ENCODE results near the gene PHETA1. TPM values are rescaled to one million over a fixed set of nuclear protein-coding genes. Genes with fewer than 3 reads are reported as not detected.
A peak's percentile ranks its signal among the peaks of the same experiment; 100 is the strongest.

Gene PHETA1
- total and polyA plus RNA-seq, 11 donors, result 12.8 to 48.7 (median 24.5) TPM

- H3K27ac ChIP-seq, result peak overlapping the region in 1 of 12 donors; percentile 83
- DNase-seq (no peak), ATAC-seq (no peak)
- no peak for TF ChIP-seq POLR2A (IDR thresholded peaks at IDR 0.05)
- no peak for TF ChIP-seq CTCF (IDR thresholded peaks at IDR 0.05)
- WGBS, 4 donors, result 68 to 77% (median 72%) methylated on average over 8 to 9 of the region's 9 CpGs
- no peak overlapping the region for H3K4me3 ChIP-seq
- H3K36me3 ChIP-seq, result peaks cover 0 to 21% (median 8%) of the 10 kb centered on the region in 9 donors
- H3K4me1 ChIP-seq, result peaks cover 10 to 47% (median 27%) of the 10 kb centered on the region in 12 donors
- no peaks in the 10 kb centered on the region for H3K27me3 ChIP-seq
- intact Hi-C loops (cut with DNase I), result no loop called here
- no peaks in the 10 kb centered on the region for H3K9me3 ChIP-seq
Observed at GRCh38 chr12:111360325-111360930, 8.5 kb downstream of the PHETA1 start.

GRCh38 chr12:111359914-111360276 is 9.0 kb downstream of the PHETA1 start:
- Histone ChIP-seq H3K36me3 (peaks cover 0 to 21% (median 8%) of the 10 kb centered on the region in 9 donors), H3K27me3 (no peaks in the 10 kb centered on the region), H3K9me3 (no peaks in the 10 kb centered on the region), H3K4me1 (peaks cover 10 to 42% (median 26%) of the 10 kb centered on the region in 12 donors), H3K4me3 (no peak overlapping the region), H3K27ac (no peak overlapping the region)
- DNase-seq (no peak), ATAC-seq (no peak)
- no peak for TF ChIP-seq POLR2A (IDR thresholded peaks at IDR 0.05)
- no peak for TF ChIP-seq CTCF (IDR thresholded peaks at IDR 0.05)
- WGBS, 4 donors, result 71 to 79% (median 73%) methylated on average over 5 of the region's 5 CpGs
- intact Hi-C loops (cut with DNase I), result no loop called here

- peaks cover 10 to 37% (median 25%) of the 10 kb centered on the region in 12 donors for H3K4me1 ChIP-seq
- DNase-seq, result no peak
- peaks cover 0 to 20% (median 8%) of the 10 kb centered on the region in 9 donors for H3K36me3 ChIP-seq
- ATAC-seq, result no peak
- intact Hi-C loops (cut with DNase I), result no loop called here
- no peak overlapping the region for H3K27ac ChIP-seq
- 65 to 71% (median 70%) methylated on average over 11 of the region's 11 CpGs for WGBS, 4 donors
- no peak overlapping the region for H3K4me3 ChIP-seq
- TF ChIP-seq CTCF (IDR thresholded peaks at IDR 0.05) (no peak), POLR2A (IDR thresholded peaks at IDR 0.05) (no peak)
- no peaks in the 10 kb centered on the region for H3K27me3 ChIP-seq
- H3K9me3 ChIP-seq, result no peaks in the 10 kb centered on the region
Observed at GRCh38 chr12:111359231-111359913, 9.5 kb downstream of the PHETA1 start.

DNA sequence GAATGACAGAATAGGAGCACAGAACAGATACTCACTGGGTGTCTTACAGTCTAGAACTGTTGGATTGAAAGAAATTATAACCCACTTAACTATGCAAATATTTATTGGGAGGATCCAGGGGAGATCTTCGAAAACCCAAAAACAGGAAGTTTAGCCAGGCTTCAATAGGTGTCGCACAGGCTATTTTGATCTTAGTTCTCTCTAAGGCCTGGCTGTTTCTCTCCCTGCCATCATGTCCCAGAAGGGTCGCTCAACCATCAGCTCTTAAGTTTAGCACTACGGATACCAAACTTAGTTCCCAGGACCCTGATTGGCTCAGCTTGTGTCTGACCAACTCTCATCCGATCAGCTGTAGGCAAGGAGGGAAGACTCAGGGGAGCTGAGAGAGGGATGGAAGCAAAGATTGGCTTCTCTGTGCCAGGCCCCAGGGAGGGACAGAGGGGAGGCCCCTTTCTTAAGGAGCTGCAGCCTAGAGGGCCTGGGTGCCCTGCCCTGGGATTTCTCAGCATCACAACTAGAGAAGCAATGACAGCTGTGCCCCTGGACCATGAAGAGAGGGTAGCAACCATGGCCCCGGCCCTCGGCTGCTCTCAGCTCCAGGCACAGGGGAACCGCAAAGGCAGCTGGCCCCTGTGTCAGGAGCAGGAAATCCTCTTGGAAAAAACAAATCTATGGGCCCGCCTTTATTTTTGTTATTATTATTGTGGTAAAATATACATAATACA is 13.5 kb downstream of the PHETA1 start:
- WGBS, 4 donors, result 75 to 80% (median 78%) methylated on average over 9 of the region's 9 CpGs

More for the DNA sequence above, 13.5 kb downstream of the PHETA1 start:
- no peak for TF ChIP-seq CTCF (IDR thresholded peaks at IDR 0.05)
- no peak for TF ChIP-seq POLR2A (IDR thresholded peaks at IDR 0.05)
- H3K27me3 ChIP-seq, result no peaks in the 10 kb centered on the region
- H3K36me3 ChIP-seq, result no peaks in the 10 kb centered on the region
- H3K4me3 ChIP-seq, result no peak overlapping the region
- intact Hi-C loops (cut with DNase I), result no loop called here
- DNase-seq (no peak), ATAC-seq (no peak)
- no peaks in the 10 kb centered on the region for H3K9me3 ChIP-seq
- H3K27ac ChIP-seq, result no peak overlapping the region
- peaks cover 0 to 12% (median 0%) of the 10 kb centered on the region in 12 donors for H3K4me1 ChIP-seq
